Mucosa of gallbladder (tissue), 1 donor: ENCODE measurements around the gene NRCAM. TPM values are rescaled to one million over a fixed set of nuclear protein-coding genes. Genes with fewer than 3 reads are reported as not detected.

Source experiments
- DNase-seq: peaks from one replicate; pipeline ENCODE4 v3.0.0-alpha.2; 2020; ENCODE audit warnings: low spot score
- total RNA-seq: library from RNA; stranded (reverse); gene quantifications from one replicate; pipeline ENCODE4 v1.2.1, GENCODE V29; 2021
- donor health status: DM: no; HTN: no; CAD: no.

NRCAM gene
- total RNA-seq, 1 donor from 2014 or later: 38.2 TPM

DNA sequence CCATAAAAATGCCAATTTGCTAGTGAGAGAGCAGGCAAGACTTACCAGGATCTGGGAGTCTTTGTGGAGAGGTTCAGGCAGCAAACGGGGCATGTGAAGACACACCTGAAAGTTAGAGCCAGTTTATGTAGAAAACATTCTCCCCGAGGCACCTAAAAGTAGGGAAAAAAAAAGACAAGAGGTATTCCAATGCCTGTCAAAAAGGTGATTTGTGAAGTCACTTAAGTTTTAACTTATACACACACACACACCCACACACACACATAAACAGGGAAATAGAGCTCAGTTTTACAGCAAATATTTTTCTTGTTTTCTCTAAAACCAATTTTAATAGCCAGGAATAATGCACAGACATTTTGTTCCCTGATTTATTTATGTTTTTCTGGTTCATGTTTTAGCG lies 326.0 kb downstream of the NRCAM start, which contains the start of gene LAMB4:
LAMB4 (minus strand) TSS at position 101 of the 400 bp plus-strand sequence. CDS start 7,197 bp downstream, outside the sequence.
- no peak for DNase-seq

DNA sequence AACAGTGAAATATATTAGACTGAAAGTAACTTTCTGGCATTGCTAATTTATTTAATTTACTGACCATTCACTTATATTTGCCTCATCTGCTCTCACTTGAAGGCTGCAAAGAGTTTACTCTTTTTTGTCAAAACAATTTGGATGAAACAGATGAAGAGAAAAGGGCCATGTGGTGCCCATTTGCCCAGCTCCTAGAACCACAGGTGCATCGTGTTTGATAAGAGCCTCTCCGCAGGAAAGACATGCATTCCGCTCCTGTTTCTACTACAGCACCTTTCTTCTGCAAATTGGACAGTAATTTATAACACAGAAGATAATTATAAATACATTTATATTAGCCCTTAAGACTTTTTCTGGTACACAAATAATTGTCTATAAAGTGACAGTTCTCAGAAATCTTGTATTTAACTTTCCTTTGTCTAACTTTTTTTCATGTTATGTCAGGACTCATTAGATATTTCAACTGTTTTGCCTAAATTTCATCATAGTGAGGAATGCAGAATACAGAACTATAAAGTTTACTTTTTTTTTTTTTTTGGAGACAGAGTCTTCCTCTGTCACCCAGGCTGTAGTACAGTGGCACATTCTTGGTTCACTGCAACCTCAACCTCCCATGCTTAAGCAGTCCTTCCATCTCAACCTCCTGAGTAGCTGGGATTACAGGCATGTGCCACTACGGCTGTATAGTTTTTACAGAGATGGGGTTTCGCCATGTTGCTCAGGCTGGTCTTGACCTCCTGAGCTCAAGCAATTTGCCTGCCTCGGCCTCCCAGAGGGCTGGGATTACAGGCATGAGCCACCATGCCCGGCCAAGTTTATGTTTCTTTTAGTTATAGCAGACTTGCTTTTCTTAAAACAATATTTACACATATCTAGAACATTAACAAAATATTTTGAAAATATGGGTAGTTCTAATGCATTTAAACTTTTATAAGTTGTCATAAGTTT lies 326.9 kb downstream of the NRCAM start:
- no peak for DNase-seq

DNA sequence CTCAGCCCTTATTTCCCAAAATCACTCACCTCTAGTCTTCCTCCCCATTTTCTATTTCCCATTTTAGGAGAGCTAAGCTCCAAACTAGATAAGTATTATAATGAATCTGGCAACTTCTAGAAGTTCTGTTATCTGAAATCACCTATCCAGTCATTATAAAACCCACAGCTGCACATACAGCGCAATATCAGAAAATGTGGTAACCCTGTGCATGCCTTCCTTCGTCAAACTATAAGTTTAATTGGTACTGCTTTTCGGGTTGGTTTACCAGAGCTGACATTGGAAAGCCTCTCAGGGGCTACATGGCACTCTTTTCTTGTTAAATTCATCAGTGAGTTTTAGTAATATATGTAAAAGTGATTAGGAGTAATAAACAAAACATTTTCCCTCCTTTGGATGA lies 327.7 kb downstream of the NRCAM start:
- no peak for DNase-seq

DNA sequence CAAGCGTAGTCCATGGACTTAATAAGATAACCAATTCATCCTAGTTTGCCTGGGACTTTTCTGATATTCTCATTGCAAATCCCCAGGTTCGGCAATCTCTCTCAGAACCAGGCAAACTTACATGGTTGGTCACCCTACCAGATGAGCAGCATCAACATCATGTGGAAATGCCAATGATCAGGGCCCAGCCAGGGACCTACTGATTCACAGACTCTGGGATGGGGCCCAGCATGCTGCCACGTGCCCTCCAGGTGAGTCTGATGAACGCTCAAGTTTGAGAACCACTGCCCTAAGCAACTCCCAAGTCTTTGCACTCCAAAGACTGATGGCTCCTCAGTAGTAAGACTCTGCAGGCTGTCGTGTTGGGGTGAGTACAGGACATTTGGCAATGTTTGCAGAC lies 328.8 kb downstream of the NRCAM start:
- no peak for DNase-seq

DNA sequence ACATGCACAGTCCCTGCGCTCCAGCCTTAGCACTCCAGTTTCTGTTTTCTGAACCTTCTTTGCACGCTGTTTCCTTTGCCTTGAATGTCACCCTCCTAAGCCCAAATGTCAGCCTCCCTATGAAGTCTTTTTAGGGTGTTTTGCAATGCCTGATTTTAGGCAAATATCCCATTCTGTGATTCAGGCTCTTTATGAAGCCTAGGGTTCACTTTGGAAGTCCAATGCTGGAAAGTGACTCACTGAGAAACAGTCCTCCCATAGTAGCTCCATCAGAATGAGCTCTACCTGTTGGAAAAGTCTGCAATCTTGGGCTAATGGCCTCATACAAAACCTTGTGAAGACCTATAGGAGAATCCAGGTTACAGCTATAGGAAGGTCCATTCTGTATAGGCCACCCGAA lies 331.4 kb downstream of the NRCAM start:
- DNase-seq: no peak

DNA sequence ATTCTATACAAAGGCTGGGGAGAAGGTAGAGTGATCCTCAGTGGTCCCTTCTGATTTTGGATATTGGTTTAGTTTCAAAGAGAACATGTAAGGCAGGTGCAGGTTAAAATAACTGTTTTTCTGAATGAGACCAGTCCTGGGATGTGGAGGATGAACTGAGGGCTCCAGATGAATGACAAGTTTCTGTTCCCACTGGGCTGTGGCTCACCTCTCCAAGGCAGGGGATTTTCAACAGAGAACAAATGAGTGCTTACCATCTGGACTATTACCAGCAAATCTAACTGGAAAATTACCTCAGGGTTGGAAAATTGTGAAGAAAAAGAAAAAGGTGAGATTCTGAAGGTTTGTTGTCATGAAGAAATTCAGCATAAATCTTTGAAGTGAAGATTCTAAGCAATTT lies 334.1 kb downstream of the NRCAM start:
- no peak for DNase-seq

DNA sequence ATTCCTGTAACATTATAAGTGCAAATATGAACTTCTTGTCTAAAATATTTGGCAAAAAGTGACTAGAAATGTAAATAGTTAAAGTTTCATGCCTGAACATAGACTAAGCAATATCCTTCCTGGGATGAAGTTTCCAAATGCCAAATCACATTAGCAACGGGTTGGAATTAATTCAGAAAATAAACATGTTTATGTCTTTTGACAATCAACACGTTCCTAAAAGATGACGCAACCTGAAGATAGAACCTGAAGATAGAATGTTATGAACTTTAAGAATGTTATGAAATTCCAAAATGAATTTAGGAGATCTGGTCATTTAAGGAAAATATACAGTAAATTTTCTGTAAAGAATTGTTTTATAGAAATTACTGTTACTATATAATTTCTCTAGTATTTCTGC lies 335.3 kb downstream of the NRCAM start:
- no peak for DNase-seq

DNA sequence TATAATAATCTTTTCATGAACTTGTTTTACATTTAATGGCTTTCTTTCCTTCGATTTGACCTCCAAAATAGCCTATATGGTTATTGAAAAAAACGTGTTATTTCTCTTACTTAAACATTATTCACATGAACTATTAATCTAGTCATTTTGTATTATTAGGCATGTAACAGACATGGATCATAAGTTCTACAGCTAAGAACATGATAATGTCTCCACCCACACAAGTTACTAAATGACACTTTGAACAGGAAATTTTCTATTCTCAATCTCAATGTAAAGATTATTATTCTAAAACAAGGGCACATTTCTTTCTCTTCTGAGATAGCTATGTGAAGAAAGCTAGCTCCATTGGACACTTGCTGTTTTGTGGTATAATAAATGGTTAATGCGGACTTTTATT lies 336.0 kb downstream of the NRCAM start:
- no peak for DNase-seq

DNA sequence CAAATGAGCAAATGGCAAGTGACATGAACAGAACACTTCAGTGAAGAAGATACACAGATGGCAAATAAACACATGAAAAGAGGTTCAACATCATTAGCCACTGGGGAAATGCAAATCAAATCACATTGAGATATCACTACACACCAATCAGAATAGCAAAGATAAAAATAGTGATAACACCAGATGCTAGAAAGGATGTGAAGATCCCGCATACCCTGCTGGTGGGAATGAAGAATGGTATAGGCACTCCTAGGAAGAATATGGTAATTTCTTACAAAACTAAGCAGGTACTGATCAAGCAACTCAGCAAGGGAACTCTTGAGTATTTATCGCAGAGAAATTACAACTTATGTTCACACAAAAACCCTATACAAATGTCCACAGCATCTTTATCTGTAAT lies 337.3 kb downstream of the NRCAM start:
- no peak for DNase-seq

DNA sequence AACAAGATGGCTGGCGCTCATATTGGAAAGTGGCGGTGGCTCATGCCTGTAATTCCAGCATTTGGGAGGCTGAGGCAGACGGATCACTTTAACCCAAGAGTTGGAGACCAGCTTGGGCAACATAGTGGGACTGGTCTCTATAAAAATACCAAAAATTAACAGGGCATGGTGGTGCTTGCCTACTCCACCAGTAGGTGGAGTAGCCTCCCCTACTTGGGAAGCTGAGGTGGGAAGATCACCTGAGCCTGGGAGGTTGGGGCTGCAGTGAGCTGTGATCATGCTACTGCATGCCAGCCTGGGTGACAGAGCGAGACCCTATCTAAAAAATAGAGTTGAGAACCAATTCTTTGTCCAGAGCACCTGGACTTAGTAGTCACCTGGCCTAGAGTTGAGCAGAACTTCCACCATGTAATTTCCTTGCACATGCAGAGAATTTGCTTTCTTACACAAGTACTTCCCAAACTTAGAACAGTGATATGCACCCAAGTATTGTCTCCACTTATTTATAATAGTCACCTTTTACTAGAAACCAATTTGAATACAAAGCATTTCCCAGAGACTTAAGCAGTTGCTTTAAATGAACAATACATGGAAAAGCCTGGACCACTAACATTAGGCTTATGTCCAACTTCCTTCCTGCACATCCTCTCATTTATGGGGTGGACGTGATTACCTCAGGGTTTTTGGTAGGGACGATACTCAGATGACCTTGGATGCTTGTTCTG lies 342.0 kb downstream of the NRCAM start:
- DNase-seq: no peak

DNA sequence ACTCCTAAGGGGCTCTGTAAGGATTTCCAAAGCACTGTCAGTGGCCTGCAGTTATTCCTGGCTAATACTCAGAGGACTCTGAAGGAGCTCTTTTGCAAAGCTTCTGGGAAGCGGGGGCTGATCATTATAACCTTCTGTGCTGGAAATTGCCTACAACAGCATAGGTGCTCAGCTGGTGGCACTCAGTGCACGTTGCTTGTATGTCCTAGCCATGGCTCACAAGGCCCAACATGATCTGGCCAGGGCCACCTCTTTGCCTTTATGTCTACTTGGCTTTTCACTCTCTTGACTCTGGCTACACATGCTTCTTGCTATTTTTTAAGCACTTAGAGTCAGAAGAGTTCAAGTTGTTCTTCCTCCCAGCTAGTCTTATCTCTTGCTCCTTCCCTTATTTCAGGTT lies 343.6 kb downstream of the NRCAM start:
- no peak for DNase-seq

DNA sequence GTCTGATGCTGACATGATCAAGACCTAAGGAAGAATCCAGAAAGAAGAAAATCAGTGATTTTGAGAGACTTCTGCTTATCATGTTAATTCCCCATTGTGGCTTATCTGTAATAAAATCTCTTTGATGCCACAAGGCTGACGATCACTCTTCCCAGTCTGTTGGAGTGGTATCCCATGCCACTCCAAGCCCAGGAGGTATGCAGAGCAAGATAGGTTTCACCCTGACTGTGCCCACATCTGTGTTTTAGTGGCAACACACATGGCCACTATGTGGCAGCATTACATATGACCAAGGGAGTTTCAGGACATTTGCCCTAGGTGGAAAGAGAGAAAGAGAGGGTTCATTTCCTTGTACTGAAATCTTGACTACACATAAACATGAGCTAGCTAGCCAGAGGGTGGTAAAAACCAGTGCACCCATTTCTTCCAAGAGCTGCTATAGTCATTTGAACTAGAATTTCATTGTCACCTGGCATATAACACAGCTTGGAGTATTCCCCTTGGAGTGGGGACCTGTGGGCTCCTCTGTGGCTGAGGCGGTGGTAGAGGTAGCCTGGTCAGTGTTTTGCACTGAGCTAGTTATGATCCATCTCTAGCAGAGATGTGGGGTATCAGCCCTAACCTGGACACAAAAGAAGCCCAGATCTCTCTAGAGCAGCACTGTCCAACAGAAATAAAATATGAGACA lies 346.9 kb downstream of the NRCAM start:
- no peak for DNase-seq

DNA sequence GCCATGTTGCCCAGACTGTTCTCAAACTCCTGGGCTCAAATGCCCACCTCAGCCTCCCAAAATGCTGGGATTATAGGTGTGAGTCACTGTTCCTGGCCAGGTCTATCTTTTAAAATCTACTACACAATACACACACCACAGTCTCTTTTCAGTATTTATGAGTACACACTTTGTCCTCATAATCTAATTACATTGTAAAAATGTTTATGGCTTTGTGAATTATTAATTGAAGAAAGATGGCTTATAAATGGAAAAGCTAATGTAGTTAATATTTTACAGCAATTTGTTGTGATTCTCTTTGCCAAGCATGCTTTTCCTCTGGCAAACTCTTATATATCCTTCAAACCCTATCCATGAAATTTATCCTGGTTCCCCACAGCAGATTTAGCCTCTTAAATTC lies 348.1 kb downstream of the NRCAM start:
- DNase-seq: no peak

DNA sequence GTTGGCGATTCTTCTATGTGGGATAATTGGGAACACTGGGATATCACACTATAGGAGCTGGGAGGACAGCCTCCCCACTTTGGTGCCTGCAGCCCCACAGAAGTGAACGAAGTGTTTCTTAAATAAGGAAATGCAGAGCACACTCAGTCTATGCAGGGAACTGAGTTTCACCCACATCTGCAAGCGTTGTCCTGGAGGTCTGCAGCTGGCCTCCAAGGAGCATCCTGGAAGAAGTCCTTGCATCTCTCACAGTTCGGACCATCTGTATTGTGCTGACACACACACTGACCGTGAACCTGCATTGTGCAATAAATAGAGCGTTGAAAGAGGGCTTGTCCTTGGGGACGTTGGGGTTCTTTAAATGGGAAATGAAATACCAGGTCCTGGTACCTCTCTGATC lies 351.9 kb downstream of the NRCAM start:
- peak; percentile 20 for DNase-seq

DNA sequence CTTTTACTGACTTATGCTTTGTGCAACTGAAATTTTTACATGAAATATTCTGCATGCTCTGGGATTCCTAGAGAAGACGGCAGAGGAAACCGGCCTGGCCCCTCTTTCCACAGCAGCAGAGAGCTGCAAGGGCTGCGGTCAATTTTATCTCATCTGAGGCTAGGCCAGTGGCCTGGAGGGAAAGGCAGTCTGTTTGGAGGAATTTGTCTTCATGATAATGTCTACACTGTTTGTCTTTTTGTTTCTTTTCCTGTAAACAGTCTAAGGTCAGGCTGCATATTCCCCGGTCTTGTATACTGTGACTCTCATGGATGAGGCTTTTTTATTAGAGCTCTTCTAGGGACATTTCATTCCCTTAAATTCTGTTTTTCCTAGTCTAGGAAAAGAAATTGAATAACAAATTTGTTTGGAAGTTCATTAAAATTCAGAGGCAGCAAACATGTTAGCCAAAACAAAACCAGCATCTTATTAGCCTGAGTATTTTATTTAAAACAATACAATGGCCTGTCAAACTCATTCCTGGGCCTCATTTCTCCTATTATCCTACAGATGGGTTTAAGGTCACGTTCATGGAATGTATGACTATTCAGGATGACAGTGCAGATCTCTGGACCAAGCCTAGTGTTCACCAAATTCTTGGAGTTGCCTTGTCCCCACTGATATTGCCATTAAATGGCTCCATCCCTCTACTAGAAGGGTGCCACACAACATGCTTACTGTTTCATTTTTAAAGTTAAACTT lies 352.5 kb downstream of the NRCAM start:
- DNase-seq: peak; percentile 27

DNA sequence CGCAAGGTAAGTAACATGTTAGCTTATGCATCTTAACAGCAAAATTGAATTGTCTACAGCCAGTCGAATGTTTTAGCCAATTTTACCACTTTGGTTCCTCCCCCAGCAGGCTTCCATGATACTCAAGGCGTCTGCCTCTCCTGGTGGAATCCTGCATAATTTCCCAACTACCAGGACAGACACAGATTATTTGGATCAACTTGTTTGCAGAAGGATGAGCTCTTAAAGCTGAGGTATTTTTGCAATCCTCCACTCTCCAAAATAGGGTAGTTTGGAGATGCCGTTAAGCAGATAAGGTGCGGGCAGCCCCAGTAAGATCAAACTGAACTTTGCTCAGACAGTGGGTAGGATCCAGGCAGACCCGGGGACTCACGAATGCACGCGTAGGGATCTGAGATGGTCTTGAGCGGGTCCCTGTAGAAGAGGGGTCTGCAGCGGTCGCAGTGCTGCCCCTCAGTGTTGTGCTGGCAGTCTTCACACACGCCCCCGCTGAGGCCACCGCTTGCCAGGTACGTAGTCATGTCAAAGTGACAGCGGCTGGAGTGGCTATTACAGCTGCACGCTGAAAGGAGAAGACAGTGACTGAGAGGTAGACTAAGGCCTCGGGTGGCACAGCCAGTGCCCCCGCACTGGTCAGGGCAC lies 353.4 kb downstream of the NRCAM start:
- no peak for DNase-seq

DNA sequence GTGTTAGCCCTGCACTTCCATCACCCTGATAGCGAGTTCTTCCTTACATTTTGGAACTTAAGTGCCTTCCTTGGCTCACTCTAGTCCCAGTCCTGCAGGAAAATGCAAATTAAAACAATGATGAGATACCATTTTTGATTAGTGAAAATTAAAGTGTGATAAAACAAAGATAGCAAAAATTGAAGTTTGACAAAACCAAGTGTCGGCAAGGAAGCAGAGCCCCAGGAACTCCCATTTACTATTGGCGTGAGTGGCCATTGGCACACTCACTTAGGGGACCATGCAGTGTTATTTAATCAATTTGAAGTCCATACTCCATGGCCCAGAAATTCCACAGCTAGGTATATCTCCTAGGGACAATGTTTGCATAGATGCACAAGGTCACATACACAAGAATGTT lies 354.5 kb downstream of the NRCAM start:
- no peak for DNase-seq

DNA sequence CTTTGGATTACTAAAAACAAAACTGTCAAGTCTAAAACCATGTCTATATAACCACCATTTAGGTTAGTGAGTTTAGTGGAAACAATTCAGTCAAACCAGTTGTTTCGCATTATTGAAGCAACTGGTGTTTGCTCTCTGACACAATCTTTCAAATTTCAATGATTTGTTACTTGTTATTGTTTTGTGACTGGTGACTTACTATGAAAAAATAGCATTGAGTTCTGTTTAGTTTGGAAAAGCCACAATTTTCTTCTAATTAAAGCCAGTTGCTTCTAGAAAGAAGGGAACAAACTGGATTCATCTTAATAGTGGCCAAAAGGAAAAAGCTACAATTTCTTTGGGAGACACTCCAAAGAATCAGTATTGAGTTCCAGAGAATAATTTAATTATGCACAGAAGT lies 356.5 kb downstream of the NRCAM start:
- no peak for DNase-seq

DNA sequence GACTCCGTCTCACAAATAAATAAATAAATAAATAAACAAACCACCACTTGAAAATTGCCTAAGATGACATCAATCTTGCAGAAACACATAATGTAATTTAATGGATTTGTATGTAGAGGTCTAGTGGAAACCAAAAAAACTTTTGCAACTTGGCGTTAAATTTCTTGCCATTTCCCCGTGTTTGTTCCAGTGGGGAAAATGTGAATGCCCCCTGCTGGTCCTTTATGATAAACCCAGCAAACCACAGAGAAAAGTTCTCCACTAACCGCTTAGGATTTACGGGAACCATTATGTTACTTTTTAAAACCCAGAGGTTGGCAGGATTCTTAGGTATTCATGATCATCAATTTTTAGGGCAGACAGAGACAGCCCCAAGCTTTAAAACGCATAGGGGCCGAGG lies 358.5 kb downstream of the NRCAM start:
- DNase-seq: no peak
